Neural cell (in vitro differentiated cells): Measurements from ENCODE around the gene SOX3. TPM values are rescaled to one million over a fixed set of nuclear protein-coding genes. Genes with fewer than 3 reads are reported as not detected.

Source experiments
- H2AFZ ChIP-seq: fragments of 200-600, 300-800 bp; sonication (generic), shearing (Covaris generic); 2 replicates; pipeline ENCODE4 v1.6.0; 2014; ENCODE audit warnings: low read depth, mild to moderate bottlenecking, antibody characterized with exemption, low read length, moderate library complexity
- H3F3A ChIP-seq: fragments of 200-600 bp; shearing (Covaris generic); 2 replicates; pipeline ENCODE4 v1.6.1; 2016; ENCODE audit warnings: mild to moderate bottlenecking, moderate library complexity, mixed read lengths, antibody characterized with exemption, low read length; ENCODE audit not compliant: insufficient read depth, poor library complexity, severe bottlenecking
- H3K27ac ChIP-seq: fragments of 200-600, 300-800 bp; sonication (generic), shearing (Covaris generic); 2 replicates; pipeline ENCODE4 v1.5.1; 2014; ENCODE audit warnings: mild to moderate bottlenecking, low read length, moderate library complexity
- H3K27me3 ChIP-seq: fragments of 300-800, 200-600 bp; sonication (generic), shearing (Covaris generic); 2 replicates; pipeline ENCODE4 v1.6.0; 2014; ENCODE audit warnings: mild to moderate bottlenecking, low read depth, low read length, moderate library complexity; ENCODE audit not compliant: insufficient read depth
- H3K36me3 ChIP-seq: fragments of 300-800, 200-600 bp; sonication (generic), shearing (Covaris generic); 2 replicates; pipeline ENCODE4 v1.5.1; 2014; ENCODE audit warnings: mild to moderate bottlenecking, antibody characterized with exemption, low read length, moderate library complexity; ENCODE audit not compliant: insufficient read depth
- H3K4me2 ChIP-seq: fragments of 300-800, 200-600 bp; sonication (generic), shearing (Covaris generic); 2 replicates; pipeline ENCODE4 v1.6.0; 2014; ENCODE audit warnings: mild to moderate bottlenecking, low read length
- H3K4me3 ChIP-seq: fragments of 300-800, 200-600 bp; sonication (generic), shearing (Covaris generic); 2 replicates; pipeline ENCODE4 v1.5.1; 2014; ENCODE audit warnings: mild to moderate bottlenecking, low read length, moderate library complexity
- H3K79me2 ChIP-seq: fragments of 200-600 bp; shearing (Covaris generic); replicated peaks from 2 replicates; pipeline ENCODE4 v1.6.0; 2014; ENCODE audit warnings: mild to moderate bottlenecking, low read length, moderate library complexity; ENCODE audit not compliant: insufficient read depth
- H3K9ac ChIP-seq: fragments of 300-800, 200-600 bp; sonication (generic), shearing (Covaris generic); 2 replicates; pipeline ENCODE4 v1.6.1; 2016; ENCODE audit warnings: mild to moderate bottlenecking, low read length, mixed read lengths
- H3K9me2 ChIP-seq: fragments of 200-600 bp; shearing (Covaris generic); 2 replicates; pipeline ENCODE4 v1.6.1; 2016; ENCODE audit warnings: mild to moderate bottlenecking, low read length, mixed read lengths; ENCODE audit not compliant: insufficient read depth
- H3K9me3 ChIP-seq: fragments of 200-600, 300-800 bp; sonication (generic), shearing (Covaris generic); 2 replicates; pipeline ENCODE4 v1.6.1; 2016; ENCODE audit warnings: mild to moderate bottlenecking, mixed run types, low read length, moderate library complexity, mixed read lengths
- H4K20me1 ChIP-seq: fragments of 200-600 bp; shearing (Covaris generic); 2 replicates; pipeline ENCODE4 v1.6.1; 2016; ENCODE audit warnings: mild to moderate bottlenecking, mixed run types; ENCODE audit not compliant: insufficient read depth
- CTCF ChIP-seq: fragments of 450-650 bp; IDR thresholded peaks from 2 replicates; pipeline ENCODE4 v1.5.1; 2014; ENCODE audit warnings: antibody characterized with exemption, mild to moderate bottlenecking, moderate library complexity; ENCODE audit not compliant: poor library complexity, severe bottlenecking
- EP300 ChIP-seq: fragments of 450-650 bp; conservative IDR thresholded peaks from 2 replicates; pipeline ENCODE4 v1.6.1; 2014; ENCODE audit warnings: antibody characterized with exemption, mild to moderate bottlenecking, moderate library complexity; ENCODE audit not compliant: poor library complexity, severe bottlenecking
- EZH2 ChIP-seq: fragments of 200-600, 300-800 bp; shearing (Covaris generic), sonication (generic); IDR thresholded peaks from 2 replicates; pipeline ENCODE4 v1.6.1; 2014; ENCODE audit warnings: antibody characterized with exemption, low read length, borderline replicate concordance, mild to moderate bottlenecking; ENCODE audit not compliant: insufficient read depth, poor library complexity, severe bottlenecking
- MXI1 ChIP-seq: fragments of 450-650 bp; conservative IDR thresholded peaks from 2 replicates; pipeline ENCODE4 v1.6.1; 2014; ENCODE audit warnings: antibody characterized with exemption, mild to moderate bottlenecking; ENCODE audit not compliant: poor library complexity, severe bottlenecking
- POLR2AphosphoS5 ChIP-seq: IDR thresholded peaks from 2 replicates; pipeline ENCODE4 v1.6.1; 2012
- RAD21 ChIP-seq: fragments of 450-650 bp; conservative IDR thresholded peaks from 2 replicates; pipeline ENCODE4 v1.6.1; 2014; ENCODE audit warnings: antibody characterized with exemption, mild to moderate bottlenecking, moderate library complexity
- SMC3 ChIP-seq: fragments of 450-650 bp; conservative IDR thresholded peaks from 2 replicates; pipeline ENCODE4 v1.6.1; 2014; ENCODE audit warnings: antibody characterized with exemption, mild to moderate bottlenecking, moderate library complexity; ENCODE audit not compliant: poor library complexity
- TAF1 ChIP-seq: IDR thresholded peaks from 2 replicates; pipeline ENCODE4 v1.6.1; 2012; ENCODE audit warnings: low read depth
- polyA plus RNA-seq: library from polyadenylated mRNA; depleted of rRNA; stranded (reverse); fragments of >200 nt; gene quantifications from 2 replicates; pipeline ENCODE4 v1.2.3, GENCODE V29; 2014
- TF ChIP-seq, protein P1 (sequence below): IDR thresholded peaks from 2 replicates; pipeline ENCODE4 v1.6.1; 2012; ENCODE audit warnings: borderline replicate concordance

Gene SOX3
- polyA plus RNA-seq, 1 donor from 2014 or later, result 1.2 TPM

DNA sequence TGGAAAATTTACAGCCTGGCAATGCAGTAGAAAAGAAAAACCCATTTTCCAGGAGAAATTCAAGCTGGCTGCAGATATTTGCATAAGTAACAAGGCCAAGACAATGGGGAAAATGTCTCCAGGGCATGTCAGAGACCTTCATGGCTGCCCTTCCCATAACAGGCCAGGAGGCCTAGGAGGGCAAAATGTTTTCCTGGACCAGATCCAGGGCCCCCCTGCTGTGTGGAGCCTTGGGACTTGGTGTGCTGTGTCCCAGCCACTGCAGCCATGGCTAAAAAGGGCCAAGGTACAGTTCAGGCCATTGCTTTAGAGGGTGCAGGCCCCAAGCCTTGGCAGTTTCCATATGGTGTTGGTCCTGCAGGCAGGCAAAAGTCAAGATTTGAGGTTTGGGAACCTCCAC, 29.8 kb downstream of the SOX3 start:
- Histone ChIP-seq H3K9me2 (no peaks in the 10 kb centered on the region), H3F3A (no peaks in the 10 kb centered on the region), H3K36me3 (no peaks in the 10 kb centered on the region)

GRCh38 chrX:140467211-140467610, 37.7 kb downstream of the SOX3 start:
- no peaks in the 10 kb centered on the region for H3K79me2 ChIP-seq
- no peaks in the 10 kb centered on the region for H3K36me3 ChIP-seq
- H3K9me2 ChIP-seq, result no peaks in the 10 kb centered on the region
- no peak overlapping the region for H3K4me2 ChIP-seq
- H3K9me3 ChIP-seq, result no peaks in the 10 kb centered on the region
- H4K20me1 ChIP-seq, result no peaks in the 10 kb centered on the region
- no peaks in the 10 kb centered on the region for H3F3A ChIP-seq
- H3K27ac ChIP-seq, result no peak overlapping the region
- no peaks in the 10 kb centered on the region for H3K27me3 ChIP-seq
- no peak overlapping the region for H2AFZ ChIP-seq
- TF ChIP-seq EP300 (no peak), CTCF (no peak), TAF1 (no peak), RAD21 (no peak), SMC3 (no peak), MXI1 (no peak), EZH2 (no peak), POLR2AphosphoS5 (no peak)
- TF ChIP-seq, protein P1, sequence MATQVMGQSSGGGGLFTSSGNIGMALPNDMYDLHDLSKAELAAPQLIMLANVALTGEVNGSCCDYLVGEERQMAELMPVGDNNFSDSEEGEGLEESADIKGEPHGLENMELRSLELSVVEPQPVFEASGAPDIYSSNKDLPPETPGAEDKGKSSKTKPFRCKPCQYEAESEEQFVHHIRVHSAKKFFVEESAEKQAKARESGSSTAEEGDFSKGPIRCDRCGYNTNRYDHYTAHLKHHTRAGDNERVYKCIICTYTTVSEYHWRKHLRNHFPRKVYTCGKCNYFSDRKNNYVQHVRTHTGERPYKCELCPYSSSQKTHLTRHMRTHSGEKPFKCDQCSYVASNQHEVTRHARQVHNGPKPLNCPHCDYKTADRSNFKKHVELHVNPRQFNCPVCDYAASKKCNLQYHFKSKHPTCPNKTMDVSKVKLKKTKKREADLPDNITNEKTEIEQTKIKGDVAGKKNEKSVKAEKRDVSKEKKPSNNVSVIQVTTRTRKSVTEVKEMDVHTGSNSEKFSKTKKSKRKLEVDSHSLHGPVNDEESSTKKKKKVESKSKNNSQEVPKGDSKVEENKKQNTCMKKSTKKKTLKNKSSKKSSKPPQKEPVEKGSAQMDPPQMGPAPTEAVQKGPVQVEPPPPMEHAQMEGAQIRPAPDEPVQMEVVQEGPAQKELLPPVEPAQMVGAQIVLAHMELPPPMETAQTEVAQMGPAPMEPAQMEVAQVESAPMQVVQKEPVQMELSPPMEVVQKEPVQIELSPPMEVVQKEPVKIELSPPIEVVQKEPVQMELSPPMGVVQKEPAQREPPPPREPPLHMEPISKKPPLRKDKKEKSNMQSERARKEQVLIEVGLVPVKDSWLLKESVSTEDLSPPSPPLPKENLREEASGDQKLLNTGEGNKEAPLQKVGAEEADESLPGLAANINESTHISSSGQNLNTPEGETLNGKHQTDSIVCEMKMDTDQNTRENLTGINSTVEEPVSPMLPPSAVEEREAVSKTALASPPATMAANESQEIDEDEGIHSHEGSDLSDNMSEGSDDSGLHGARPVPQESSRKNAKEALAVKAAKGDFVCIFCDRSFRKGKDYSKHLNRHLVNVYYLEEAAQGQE, result no peak
- H3K9ac ChIP-seq, result no peak overlapping the region
- H3K4me3 ChIP-seq, result no peak overlapping the region

More for the DNA sequence above, 29.8 kb downstream of the SOX3 start:
- Histone ChIP-seq H3K4me3 (no peak overlapping the region), H2AFZ (no peak overlapping the region), H3K9me3 (no peaks in the 10 kb centered on the region), H3K4me2 (no peak overlapping the region), H3K9ac (no peak overlapping the region), H3K27me3 (no peaks in the 10 kb centered on the region), H4K20me1 (no peaks in the 10 kb centered on the region), H3K27ac (no peak overlapping the region), H3K79me2 (no peaks in the 10 kb centered on the region)
- TF ChIP-seq EZH2 (no peak), SMC3 (no peak), EP300 (no peak), MXI1 (no peak)
- TF ChIP-seq, protein P1, result no peak

Other genes with a start within 250 kb of the SOX3 start
- gene LINC00632, start 204.7 kb upstream of the SOX3 start, polyA plus RNA-seq, result 5.9 and 13.8 TPM in 2 replicates